Measurements from ENCODE around the gene EYA2.
"Not testable (repeated sequence)": the region's sequence is repeated elsewhere in the genome, so short reads cannot be mapped to it uniquely, and the experiment has no call there.

EYA2 gene

GRCh38 chr20:47154089-47154488 lies 259.4 kb downstream of the EYA2 start:
- no peak for DNase-seq

- no peak for DNase-seq
Observed at GRCh38 chr20:47156301-47157137, 261.9 kb downstream of the EYA2 start.

GRCh38 chr20:47159166-47159565 lies 264.5 kb downstream of the EYA2 start:
- DNase-seq, result no peak

GRCh38 chr20:47160240-47160639 lies 265.6 kb downstream of the EYA2 start:
- DNase-seq, result no peak

- no peak for DNase-seq
Observed at GRCh38 chr20:47160992-47161391, 266.3 kb downstream of the EYA2 start.

GRCh38 chr20:47161411-47161810 lies 266.8 kb downstream of the EYA2 start:
- DNase-seq, result no peak

- no peak for DNase-seq
Observed at GRCh38 chr20:47164140-47164539, 269.5 kb downstream of the EYA2 start.

- DNase-seq, result no peak
Observed at GRCh38 chr20:47165376-47165865, 270.8 kb downstream of the EYA2 start.

GRCh38 chr20:47167846-47168245 lies 273.2 kb downstream of the EYA2 start:
- no peak for DNase-seq

GRCh38 chr20:47172579-47172978 lies 277.9 kb downstream of the EYA2 start:
- no peak for DNase-seq

- DNase-seq, result no peak
Observed at GRCh38 chr20:47173596-47174216, 279.1 kb downstream of the EYA2 start.

GRCh38 chr20:47174456-47175243 lies 280.0 kb downstream of the EYA2 start:
- DNase-seq, result no peak

- DNase-seq, result no peak
Observed at GRCh38 chr20:47175493-47175892, 280.9 kb downstream of the EYA2 start.

GRCh38 chr20:47176217-47176616 lies 281.6 kb downstream of the EYA2 start:
- DNase-seq, result not testable (repeated sequence)

- DNase-seq, result no peak
Observed at GRCh38 chr20:47178277-47178676, 283.6 kb downstream of the EYA2 start.

GRCh38 chr20:47178851-47179250 lies 284.2 kb downstream of the EYA2 start:
- no peak for DNase-seq

GRCh38 chr20:47179267-47179666 lies 284.6 kb downstream of the EYA2 start:
- no peak for DNase-seq

GRCh38 chr20:47181056-47181862 lies 286.6 kb downstream of the EYA2 start:
- DNase-seq, result peak; percentile 79 to 87 (median 86)

GRCh38 chr20:47183367-47183766 lies 288.7 kb downstream of the EYA2 start:
- DNase-seq, result no peak

GRCh38 chr20:47187450-47188195 lies 293.0 kb downstream of the EYA2 start:
- DNase-seq, result no peak

GRCh38 chr20:47188540-47188939 lies 293.9 kb downstream of the EYA2 start:
- no peak for DNase-seq

- DNase-seq, result no peak
Observed at GRCh38 chr20:47189060-47189459, 294.4 kb downstream of the EYA2 start.

All from suppressor macrophage treated with lipopolysaccharide for 1 hour (primary cell).